ENCODE data around the gene ABCD1. TPM values are rescaled to one million over a fixed set of nuclear protein-coding genes. Genes with fewer than 3 reads are reported as not detected.
"Not testable (repeated sequence)": the region's sequence is repeated elsewhere in the genome, so short reads cannot be mapped to it uniquely, and the experiment has no call there.

ABCD1 gene
- total RNA-seq, 1 donor from 2014 or later, result 10.1 TPM

DNA sequence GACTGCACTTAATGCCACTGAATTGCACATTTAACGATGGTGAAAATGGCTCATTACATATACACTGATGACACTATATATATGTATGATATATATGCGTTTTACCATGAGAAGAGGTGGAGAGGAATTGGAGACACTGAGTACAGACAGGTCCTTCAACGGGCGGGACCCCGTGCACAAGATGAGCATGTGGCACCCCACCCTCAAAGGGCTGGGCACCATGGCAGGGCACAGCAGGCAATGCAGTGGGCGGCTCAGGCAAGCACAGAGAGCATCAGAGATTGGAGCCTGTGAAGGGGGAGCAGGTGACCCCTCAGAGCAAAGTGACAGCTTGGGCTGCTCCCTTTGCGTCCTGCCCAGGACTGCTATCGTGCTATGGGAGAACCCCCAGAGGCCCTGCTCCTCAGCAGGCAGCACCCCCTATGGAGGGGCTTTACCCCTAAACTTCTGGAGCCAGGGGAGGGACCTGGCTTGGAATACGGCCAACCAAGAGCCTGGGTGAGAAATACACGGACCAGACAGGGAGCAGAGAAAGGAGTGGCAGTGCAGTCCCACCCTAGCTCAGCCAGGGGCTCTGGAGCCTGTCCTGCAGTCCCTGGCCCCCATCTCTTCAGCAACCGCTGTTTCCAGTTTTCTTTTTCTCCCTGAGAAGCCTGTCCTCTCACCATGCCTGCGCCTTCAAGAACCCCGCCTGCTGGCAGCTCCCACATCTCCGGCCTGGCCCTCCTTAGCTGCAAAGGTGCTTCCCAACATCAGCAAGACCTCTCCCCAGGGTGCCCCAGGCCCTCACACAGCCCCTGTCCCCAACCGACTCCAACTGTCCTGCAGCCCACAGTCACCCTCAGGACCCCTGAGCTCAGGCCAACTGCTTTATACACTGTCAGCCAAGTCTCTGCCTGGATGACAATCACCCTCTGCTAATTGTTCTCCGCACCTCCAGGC, 26.5 kb upstream of the ABCD1 start:
- no peak for DNase-seq (ENCODE audit: low spot score)
- no peaks in the 10 kb centered on the region for H3K27me3 Mint-ChIP-seq (ENCODE audit: low read depth)
- no peaks in the 10 kb centered on the region for H3K4me1 Mint-ChIP-seq (ENCODE audit: low read depth)
- H3K4me3 Mint-ChIP-seq (ENCODE audit: low read depth), result no peak overlapping the region
- H3K36me3 Mint-ChIP-seq (ENCODE audit: low read depth), result peaks cover 21% of the 10 kb centered on the region
- H3K27ac Mint-ChIP-seq, result no peak overlapping the region
- no peaks in the 10 kb centered on the region for H3K9me3 Mint-ChIP-seq
- intact Hi-C loops (cut with micrococcal nuclease), result no loop called here

DNA sequence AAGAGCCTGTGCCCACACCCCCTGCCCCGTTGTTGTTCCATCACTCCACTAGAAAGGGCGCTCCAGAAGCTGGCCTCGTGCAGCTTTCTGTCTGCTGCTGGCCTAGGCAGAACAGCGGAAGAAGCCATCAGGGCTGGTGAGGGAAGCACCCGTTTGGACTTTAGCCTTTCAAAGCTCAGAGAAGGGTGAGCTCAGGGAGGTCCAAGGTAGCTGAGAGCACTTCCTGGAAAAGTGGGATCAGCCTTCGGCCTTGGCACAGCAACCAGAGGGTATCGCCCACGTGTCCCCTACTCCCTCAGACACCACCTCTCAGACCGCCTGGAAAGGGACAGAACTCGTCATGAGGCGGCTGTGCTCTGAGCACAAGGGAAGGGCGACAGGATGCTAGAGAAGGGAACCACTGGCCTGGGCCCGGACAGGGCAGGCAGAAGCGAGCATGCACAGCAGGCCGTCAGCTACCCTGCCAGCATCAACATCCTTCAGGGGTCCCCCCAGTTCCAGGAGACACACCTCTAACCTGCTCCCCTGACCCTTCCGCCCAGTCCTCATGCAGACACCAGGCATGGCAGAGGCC, 25.4 kb upstream of the ABCD1 start:
- H3K4me3 Mint-ChIP-seq (ENCODE audit: low read depth); H3K9me3 Mint-ChIP-seq; H3K27ac Mint-ChIP-seq; intact Hi-C loops (cut with micrococcal nuclease); H3K27me3 Mint-ChIP-seq (ENCODE audit: low read depth); DNase-seq (ENCODE audit: low spot score); H3K4me1 Mint-ChIP-seq (ENCODE audit: low read depth): not testable (repeated sequence)
- peaks cover 27% of the 10 kb centered on the region for H3K36me3 Mint-ChIP-seq (ENCODE audit: low read depth)

DNA sequence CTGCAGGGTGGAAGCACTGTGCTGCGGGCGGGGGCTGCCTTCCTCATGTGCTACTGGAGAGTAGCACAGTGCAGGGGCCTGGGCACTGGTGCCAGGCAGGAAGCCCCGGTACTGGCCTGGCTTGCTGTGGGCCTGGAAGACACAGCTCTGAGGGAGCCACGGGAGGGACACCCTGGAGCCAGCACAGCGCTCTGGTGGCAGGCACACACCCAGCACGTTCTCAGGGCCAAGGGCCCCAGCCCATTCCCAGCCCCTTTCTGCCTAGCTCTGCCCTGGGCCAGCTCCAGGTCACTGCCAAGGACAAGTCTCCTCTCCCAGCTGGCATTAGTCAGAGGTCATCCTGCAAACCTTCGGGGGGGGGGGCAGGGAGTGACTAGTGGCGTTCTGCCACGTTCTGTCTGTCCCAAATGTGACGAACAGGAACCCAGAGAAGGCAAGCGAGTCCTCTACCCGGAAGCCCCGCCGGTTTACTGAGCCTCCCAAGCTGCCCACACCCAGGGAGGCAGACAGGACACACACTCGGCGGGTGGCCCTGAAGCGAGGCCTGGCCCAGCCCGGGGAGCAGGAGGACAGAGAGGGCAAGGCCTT, 24.8 kb upstream of the ABCD1 start:
- H3K4me1 Mint-ChIP-seq (ENCODE audit: low read depth); intact Hi-C loops (cut with micrococcal nuclease); H3K9me3 Mint-ChIP-seq; DNase-seq (ENCODE audit: low spot score); H3K4me3 Mint-ChIP-seq (ENCODE audit: low read depth); H3K27me3 Mint-ChIP-seq (ENCODE audit: low read depth); H3K27ac Mint-ChIP-seq: not testable (repeated sequence)
- peaks cover 31% of the 10 kb centered on the region for H3K36me3 Mint-ChIP-seq (ENCODE audit: low read depth)

DNA sequence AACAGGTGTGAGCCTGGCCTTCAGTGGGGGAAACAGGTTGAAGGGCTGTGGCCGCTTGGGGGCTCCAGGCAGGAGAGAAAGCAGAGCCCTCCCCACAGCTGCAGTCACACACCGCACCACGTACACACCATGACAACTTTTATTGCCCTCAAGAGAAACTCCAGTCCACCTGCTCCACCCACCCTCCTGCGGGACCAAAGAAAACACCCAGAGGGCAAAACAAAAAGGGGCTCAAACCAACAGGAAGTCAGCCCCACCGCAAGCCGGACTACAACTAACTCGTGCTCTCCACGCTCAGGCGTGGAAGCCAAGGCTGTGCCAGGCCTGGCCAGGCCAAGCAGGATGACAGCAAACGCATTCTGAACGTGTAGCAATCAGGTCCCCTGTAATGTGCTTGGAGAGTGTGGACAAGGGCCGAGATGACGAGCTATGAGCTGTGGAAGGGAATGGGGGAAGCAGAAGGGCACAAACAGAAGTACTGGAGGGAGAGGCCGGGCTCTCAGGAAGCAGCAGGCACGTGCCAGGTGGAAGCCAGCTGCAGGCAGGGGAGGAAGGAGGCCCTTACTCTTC, 24.2 kb upstream of the ABCD1 start:
- DNase-seq (ENCODE audit: low spot score), result no peak
- no peaks in the 10 kb centered on the region for H3K4me1 Mint-ChIP-seq (ENCODE audit: low read depth)
- H3K9me3 Mint-ChIP-seq, result no peaks in the 10 kb centered on the region
- intact Hi-C loops (cut with micrococcal nuclease), result no loop called here
- H3K36me3 Mint-ChIP-seq (ENCODE audit: low read depth), result peaks cover 31% of the 10 kb centered on the region
- H3K27ac Mint-ChIP-seq, result no peak overlapping the region
- no peak overlapping the region for H3K4me3 Mint-ChIP-seq (ENCODE audit: low read depth)
- no peaks in the 10 kb centered on the region for H3K27me3 Mint-ChIP-seq (ENCODE audit: low read depth)

DNA sequence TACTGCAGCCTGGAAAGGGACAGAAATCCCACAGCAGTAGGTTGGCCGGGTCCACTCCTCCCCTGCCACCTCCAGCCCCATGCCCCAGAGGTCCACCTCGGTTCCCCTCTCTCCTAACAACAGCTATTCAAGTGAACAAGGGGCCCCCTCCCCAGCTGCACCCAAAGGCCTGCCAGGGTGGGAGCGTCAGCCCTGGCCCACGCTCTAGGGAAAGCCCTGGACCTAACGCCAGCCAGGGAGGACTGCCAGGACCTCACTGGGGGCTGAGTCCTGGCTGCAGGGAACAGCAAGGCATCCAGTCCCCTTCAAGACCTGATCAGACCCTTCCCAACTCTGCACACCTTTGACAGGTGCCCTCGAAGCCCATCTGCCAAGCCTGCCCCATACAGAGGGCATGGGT, 23.7 kb upstream of the ABCD1 start:
- H3K27ac Mint-ChIP-seq, result no peak overlapping the region
- no peaks in the 10 kb centered on the region for H3K27me3 Mint-ChIP-seq (ENCODE audit: low read depth)
- no peak overlapping the region for H3K4me3 Mint-ChIP-seq (ENCODE audit: low read depth)
- intact Hi-C loops (cut with micrococcal nuclease), result no loop called here
- peaks cover 31% of the 10 kb centered on the region for H3K36me3 Mint-ChIP-seq (ENCODE audit: low read depth)
- DNase-seq (ENCODE audit: low spot score), result no peak
- H3K9me3 Mint-ChIP-seq, result no peaks in the 10 kb centered on the region
- H3K4me1 Mint-ChIP-seq (ENCODE audit: low read depth), result no peaks in the 10 kb centered on the region

DNA sequence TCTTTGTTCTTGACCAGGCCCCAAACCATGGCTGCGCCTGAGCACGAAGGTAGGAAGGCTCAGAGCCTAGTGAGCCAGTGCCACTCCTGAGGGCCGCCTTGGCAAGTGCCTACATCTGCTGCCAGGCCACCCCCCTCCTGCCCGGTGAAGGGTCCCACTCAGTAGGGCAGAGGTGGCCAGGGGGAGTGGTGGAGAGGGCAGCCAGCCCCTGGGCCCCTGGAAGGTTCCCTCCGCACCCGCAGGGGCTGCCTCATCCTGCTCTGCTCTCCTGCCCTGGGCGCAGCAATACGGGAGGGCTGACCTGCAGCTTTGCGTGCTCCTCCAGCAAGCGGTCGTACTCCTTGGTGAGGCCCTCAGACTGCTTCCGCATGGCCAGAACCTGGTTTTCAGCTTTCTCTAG, 22.9 kb upstream of the ABCD1 start:
- Mint-ChIP-seq H3K4me3 (ENCODE audit: low read depth) (no peak overlapping the region), H3K27ac (no peak overlapping the region), H3K27me3 (ENCODE audit: low read depth) (no peaks in the 10 kb centered on the region), H3K9me3 (no peaks in the 10 kb centered on the region), H3K4me1 (ENCODE audit: low read depth) (no peaks in the 10 kb centered on the region), H3K36me3 (ENCODE audit: low read depth) (peaks cover 36% of the 10 kb centered on the region)
- no peak for DNase-seq (ENCODE audit: low spot score)
- intact Hi-C loops (cut with micrococcal nuclease), result no loop called here

DNA sequence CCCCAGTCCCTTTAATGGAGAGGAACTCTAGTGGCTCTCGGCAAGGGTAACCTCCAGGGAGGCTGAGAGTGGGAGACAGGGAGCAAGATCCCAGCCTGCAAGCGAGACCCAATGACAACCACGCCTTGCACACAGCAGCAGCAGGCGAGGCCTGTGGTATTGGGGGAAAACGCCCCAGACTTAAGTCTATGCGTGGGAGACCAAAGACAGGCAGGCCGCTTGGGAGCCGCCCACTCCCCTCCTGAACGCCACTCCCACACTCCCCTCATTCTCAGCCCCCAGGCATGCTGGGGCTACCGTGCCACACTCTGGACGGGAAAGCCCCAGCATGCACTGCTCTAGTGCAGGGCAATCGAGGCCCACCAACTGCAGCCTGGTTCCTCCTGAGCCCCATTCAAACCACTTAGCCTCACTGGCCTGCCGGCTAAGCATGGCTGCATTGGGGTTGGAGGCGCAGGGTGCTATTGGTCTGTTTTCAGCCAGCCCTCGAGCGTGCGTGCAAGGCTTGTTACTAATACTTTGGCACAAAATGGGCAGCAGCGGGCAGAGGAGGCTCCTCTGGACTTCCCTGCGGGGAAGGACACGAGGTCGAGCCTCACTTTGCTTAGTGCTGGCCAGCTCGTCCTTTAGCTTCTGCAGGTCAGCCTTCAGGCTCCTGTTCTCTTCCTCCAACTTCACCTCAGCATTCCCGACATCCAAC, 22.2 kb upstream of the ABCD1 start:
- no peaks in the 10 kb centered on the region for H3K4me1 Mint-ChIP-seq (ENCODE audit: low read depth)
- intact Hi-C loops (cut with micrococcal nuclease), result no loop called here
- H3K9me3 Mint-ChIP-seq, result no peaks in the 10 kb centered on the region
- no peak overlapping the region for H3K4me3 Mint-ChIP-seq (ENCODE audit: low read depth)
- H3K36me3 Mint-ChIP-seq (ENCODE audit: low read depth), result peaks cover 30% of the 10 kb centered on the region
- no peak overlapping the region for H3K27ac Mint-ChIP-seq
- DNase-seq (ENCODE audit: low spot score), result no peak
- H3K27me3 Mint-ChIP-seq (ENCODE audit: low read depth), result no peaks in the 10 kb centered on the region

DNA sequence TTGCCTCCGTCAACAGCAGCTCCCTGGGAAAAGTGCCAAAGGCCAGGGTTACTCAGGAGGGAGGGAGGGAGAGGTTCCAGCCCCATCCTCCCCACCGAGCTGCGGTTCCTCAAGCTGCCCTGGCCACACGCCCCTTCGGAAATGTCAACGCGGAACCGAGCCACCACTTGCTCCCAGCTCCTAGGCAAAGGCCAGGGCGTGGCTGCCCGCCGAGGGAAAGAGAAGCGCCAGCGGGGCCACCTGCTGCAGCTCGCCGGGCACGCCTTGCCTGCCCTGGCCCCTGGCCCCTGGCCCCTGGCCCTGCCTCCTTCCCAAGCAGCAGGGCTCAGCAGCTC, 21.7 kb upstream of the ABCD1 start:
- no peak overlapping the region for H3K27ac Mint-ChIP-seq
- no peaks in the 10 kb centered on the region for H3K27me3 Mint-ChIP-seq (ENCODE audit: low read depth)
- no peak for DNase-seq (ENCODE audit: low spot score)
- no peaks in the 10 kb centered on the region for H3K4me1 Mint-ChIP-seq (ENCODE audit: low read depth)
- peaks cover 26% of the 10 kb centered on the region for H3K36me3 Mint-ChIP-seq (ENCODE audit: low read depth)
- intact Hi-C loops (cut with micrococcal nuclease), result no loop called here
- no peaks in the 10 kb centered on the region for H3K9me3 Mint-ChIP-seq
- no peak overlapping the region for H3K4me3 Mint-ChIP-seq (ENCODE audit: low read depth)

DNA sequence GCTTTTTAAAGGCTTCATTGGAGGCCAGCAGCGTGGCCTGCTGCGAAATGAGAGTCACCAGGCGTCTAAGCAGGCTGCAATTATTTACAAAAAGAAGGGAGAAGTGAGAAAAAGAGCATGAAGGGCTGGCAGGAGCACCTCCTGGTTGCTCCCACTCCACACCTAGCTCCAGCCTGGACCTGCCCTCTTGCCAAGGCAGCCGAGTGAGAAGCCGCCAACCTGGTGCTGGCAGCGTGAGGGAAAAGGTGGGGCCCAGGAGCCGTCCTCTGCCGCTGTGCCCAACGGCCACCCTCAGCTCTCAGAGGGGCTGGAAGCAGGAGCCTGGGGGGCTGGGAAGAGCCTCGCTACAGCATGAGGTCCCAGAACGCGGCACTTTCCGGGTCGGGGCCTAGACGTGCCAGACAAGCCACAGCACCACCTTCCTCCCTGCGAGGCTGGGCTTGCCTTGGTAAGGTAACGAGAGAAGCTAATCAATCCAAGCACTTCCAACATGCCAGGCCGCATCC, 20.6 kb upstream of the ABCD1 start:
- no peaks in the 10 kb centered on the region for H3K4me1 Mint-ChIP-seq (ENCODE audit: low read depth)
- no peaks in the 10 kb centered on the region for H3K9me3 Mint-ChIP-seq
- intact Hi-C loops (cut with micrococcal nuclease), result no loop called here
- DNase-seq (ENCODE audit: low spot score), result no peak
- no peak overlapping the region for H3K4me3 Mint-ChIP-seq (ENCODE audit: low read depth)
- no peaks in the 10 kb centered on the region for H3K27me3 Mint-ChIP-seq (ENCODE audit: low read depth)
- no peak overlapping the region for H3K27ac Mint-ChIP-seq
- H3K36me3 Mint-ChIP-seq (ENCODE audit: low read depth), result peaks cover 22% of the 10 kb centered on the region

DNA sequence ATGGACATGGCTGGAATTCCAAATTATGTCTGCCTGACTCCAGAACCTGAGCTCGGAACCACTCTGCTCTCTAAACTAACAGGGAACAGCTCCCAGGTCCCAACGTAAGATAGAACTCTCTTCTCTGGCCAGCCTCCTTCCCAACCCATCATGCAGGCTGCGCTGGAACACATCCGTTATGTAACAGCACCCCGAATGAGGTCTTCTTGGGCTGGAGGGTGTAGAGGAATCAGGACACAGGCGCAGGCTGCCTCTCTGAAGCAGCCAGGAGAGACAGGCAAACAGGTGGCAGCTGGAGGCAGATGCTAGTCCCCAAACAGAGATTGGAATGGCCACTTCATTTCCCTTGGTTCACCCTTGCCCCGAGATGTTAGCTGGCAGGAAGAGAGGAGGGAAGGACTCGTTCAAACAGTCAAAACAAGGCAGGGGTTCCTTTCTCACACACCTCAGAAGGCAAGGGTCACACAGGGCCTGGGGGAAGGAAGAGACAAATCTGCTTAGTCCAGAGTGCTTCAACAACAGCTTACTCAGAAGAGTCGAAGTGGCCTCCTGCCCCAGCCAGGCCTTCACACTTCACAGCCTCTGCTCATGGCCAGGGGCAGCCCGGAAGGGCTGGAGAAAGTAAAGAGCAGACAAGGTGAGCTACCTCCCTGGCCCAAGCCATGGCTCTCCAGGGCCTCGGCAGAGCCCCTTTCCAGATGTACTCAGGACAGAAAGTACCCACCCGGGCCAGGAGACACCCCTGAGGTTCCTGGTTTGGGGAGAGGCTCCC, 19.8 kb upstream of the ABCD1 start:
- H3K36me3 Mint-ChIP-seq (ENCODE audit: low read depth), result peaks cover 23% of the 10 kb centered on the region
- intact Hi-C loops (cut with micrococcal nuclease); H3K4me3 Mint-ChIP-seq (ENCODE audit: low read depth); H3K9me3 Mint-ChIP-seq; H3K4me1 Mint-ChIP-seq (ENCODE audit: low read depth); H3K27ac Mint-ChIP-seq; H3K27me3 Mint-ChIP-seq (ENCODE audit: low read depth); DNase-seq (ENCODE audit: low spot score): not testable (repeated sequence)

DNA sequence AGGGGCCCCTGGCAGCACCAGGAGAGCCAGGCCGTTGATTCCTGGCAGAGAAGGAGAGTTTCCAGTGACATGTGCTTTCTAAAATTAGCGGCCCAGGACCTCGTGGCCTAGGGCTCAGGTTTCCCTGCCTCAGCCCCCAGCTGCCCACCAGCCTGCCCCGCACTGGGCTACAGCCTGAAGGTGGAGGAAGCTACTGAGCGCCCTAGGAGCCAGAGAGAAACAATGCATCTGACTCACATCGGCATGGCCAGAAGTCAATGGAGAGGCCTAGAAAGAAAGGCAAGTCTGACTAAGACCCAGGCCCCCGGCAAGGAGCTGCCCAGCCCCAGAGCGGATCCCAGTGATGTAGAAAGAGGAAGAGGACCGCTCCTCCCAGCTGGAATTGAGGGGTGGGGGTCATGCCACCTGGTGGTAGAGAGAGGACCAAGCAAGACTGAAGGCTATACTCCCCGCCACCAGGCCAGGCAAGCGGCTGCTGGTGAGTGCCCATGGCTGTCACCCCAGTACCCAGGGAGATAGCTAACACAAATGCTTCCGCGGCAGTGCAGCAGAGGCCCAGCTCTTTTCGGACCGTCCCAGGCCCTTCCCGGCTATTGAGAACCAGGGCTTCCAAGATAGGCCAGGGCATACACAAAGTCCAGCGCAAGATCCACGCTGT, 19.1 kb upstream of the ABCD1 start:
- H3K9me3 Mint-ChIP-seq; intact Hi-C loops (cut with micrococcal nuclease): not testable (repeated sequence)

DNA sequence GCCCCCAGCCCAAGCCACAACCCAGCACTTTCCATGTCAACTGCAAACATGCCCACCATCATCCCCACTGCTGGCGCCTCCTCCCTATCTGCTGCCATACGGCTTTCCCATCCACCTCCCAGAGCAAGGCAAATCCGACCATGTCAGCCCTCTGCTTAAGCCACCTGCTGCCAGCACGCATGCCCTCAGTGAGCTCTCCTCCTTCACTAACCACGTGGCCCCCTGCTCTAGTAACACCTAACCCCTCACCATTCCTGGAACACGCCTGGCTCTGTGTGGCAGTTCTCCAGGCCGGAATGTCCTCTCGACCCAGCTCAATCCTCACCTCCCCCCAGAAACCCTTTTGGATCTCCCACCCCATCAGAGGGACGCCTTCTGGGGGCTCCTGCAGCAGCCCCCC, 17.9 kb upstream of the ABCD1 start:
- no peak overlapping the region for H3K4me3 Mint-ChIP-seq (ENCODE audit: low read depth)
- DNase-seq (ENCODE audit: low spot score), result no peak
- H3K27me3 Mint-ChIP-seq (ENCODE audit: low read depth), result no peaks in the 10 kb centered on the region
- intact Hi-C loops (cut with micrococcal nuclease), result no loop called here
- H3K27ac Mint-ChIP-seq, result no peak overlapping the region
- no peaks in the 10 kb centered on the region for H3K4me1 Mint-ChIP-seq (ENCODE audit: low read depth)
- H3K36me3 Mint-ChIP-seq (ENCODE audit: low read depth), result peaks cover 31% of the 10 kb centered on the region
- H3K9me3 Mint-ChIP-seq, result no peaks in the 10 kb centered on the region

More for the DNA sequence above, 19.1 kb upstream of the ABCD1 start:
- H3K4me3 Mint-ChIP-seq (ENCODE audit: low read depth); DNase-seq (ENCODE audit: low spot score); H3K27me3 Mint-ChIP-seq (ENCODE audit: low read depth); H3K4me1 Mint-ChIP-seq (ENCODE audit: low read depth); H3K27ac Mint-ChIP-seq: not testable (repeated sequence)
- peaks cover 26% of the 10 kb centered on the region for H3K36me3 Mint-ChIP-seq (ENCODE audit: low read depth)

Measured in activated T-helper 2 cell treated with anti-CD3 and anti-CD28 coated beads, Interferon-gamma antibody, Interleukin-2, Interleukin-4, amounts not matched to agents 10 μg/mL and 5 μg/mL and 100 μg/mL, durations not matched to agents 14 hours and 24 hours and 36 hours (primary cell).